ENCODE results near the gene FBXO42.

Gene FBXO42

DNA sequence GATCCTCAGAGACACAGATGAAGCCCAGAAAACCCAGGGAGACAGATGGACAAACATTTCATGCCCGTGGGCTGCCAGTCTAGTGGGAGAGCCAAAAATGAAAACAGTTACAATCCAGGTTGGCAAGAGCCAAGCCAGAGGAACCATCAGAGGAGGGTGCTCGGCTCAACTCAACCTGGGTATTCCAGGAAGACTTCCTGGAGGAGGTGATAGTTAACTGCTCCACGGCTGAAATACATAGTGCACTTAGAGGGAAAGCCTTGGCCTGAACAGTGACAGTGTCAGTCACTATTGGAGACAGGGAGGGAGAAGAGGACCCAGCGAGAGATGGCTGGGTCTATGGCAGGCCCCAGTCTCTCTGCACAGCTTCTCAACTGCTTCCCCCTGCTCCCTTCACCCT, 141.7 kb downstream of the FBXO42 start:
- Histone ChIP-seq H3K4me1 (ENCODE audit: control insufficient read depth, insufficient read depth, low read length) (peaks cover 13% of the 10 kb centered on the region), H3K27me3 (ENCODE audit: control insufficient read depth, insufficient read depth, low read length) (peaks cover 14% of the 10 kb centered on the region), H3K4me2 (ENCODE audit: low read length) (no peak overlapping the region), H3K9ac (ENCODE audit: low read depth, low read length) (no peak overlapping the region), H3K4me3 (ENCODE audit: low read length) (no peak overlapping the region), H3K9me3 (replicated peaks; ENCODE audit: low read length) (no peaks in the 10 kb centered on the region), H3K36me3 (ENCODE audit: insufficient read depth, low read length) (no peaks in the 10 kb centered on the region)

DNA sequence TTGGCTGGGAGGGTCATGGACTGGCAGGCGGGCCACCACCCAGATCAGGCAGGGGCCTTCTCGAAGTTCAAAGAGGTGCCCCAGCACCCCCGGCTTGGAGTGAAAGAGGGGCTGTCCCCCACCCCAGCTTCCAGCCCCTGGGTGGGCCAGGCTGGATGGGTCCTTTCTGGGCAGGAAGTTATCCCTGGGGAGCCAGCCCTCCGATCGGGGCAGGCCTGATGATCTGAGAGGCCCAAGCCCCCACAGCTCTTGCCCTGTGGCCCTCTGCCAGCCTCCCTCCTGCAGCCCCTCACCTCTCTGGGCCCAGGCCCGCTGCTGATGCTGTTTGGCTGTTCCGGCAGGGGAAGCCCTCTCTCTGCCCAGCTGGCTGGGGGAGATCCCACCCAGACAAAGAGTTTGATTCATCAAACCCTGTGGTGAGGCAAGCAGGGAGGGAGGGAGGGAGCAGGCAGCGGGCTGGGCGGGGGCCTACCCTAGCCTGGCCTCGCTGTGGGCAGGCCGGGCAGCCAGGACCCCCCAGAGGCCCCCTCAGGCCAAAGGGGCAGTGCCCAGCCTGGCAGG, 142.4 kb downstream of the FBXO42 start:
- Histone ChIP-seq H3K9ac (ENCODE audit: low read depth, low read length) (no peak overlapping the region), H3K4me3 (ENCODE audit: low read length) (no peak overlapping the region), H3K36me3 (ENCODE audit: insufficient read depth, low read length) (no peaks in the 10 kb centered on the region), H3K9me3 (replicated peaks; ENCODE audit: low read length) (no peaks in the 10 kb centered on the region), H3K4me2 (ENCODE audit: low read length) (no peak overlapping the region), H3K4me1 (ENCODE audit: control insufficient read depth, insufficient read depth, low read length) (peaks cover 13% of the 10 kb centered on the region), H3K27me3 (ENCODE audit: control insufficient read depth, insufficient read depth, low read length) (peaks cover 14% of the 10 kb centered on the region)

DNA sequence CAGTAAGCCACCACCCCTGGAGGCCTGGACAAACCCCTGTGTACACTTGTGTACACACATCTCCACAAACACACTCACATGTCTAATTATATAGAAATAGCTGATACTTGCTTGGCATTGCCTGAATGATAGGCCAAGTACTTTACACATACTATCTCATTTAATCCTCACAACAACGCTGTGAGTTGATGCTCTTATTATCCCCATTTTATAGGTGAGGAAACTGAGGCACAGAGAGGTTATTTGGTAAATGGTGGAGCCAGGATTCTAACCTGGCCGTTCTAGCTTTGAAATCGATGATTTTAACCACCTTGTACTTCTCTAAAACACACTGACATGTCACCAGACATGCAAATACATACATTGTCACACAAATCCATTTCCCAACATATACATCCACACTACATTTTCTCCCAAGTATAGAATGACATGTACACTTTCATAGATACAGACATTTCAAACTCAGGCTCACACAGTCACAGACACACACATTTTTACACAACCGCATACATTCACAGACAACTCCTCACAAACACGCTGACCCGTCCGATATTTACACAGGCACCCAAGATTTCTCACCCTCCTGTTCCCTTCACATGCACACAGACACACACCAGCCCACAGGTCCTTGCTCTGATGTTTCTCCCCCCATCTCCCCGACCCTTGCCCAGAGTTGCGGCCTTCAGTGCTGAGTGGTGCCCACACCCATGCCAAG, 143.0 kb downstream of the FBXO42 start:
- Histone ChIP-seq H3K4me2 (ENCODE audit: low read length) (no peak overlapping the region), H3K4me3 (ENCODE audit: low read length) (no peak overlapping the region), H3K9me3 (replicated peaks; ENCODE audit: low read length) (no peaks in the 10 kb centered on the region), H3K36me3 (ENCODE audit: insufficient read depth, low read length) (no peaks in the 10 kb centered on the region), H3K27me3 (ENCODE audit: control insufficient read depth, insufficient read depth, low read length) (peaks cover 14% of the 10 kb centered on the region), H3K4me1 (ENCODE audit: control insufficient read depth, insufficient read depth, low read length) (peaks cover 13% of the 10 kb centered on the region), H3K9ac (ENCODE audit: low read depth, low read length) (no peak overlapping the region)

DNA sequence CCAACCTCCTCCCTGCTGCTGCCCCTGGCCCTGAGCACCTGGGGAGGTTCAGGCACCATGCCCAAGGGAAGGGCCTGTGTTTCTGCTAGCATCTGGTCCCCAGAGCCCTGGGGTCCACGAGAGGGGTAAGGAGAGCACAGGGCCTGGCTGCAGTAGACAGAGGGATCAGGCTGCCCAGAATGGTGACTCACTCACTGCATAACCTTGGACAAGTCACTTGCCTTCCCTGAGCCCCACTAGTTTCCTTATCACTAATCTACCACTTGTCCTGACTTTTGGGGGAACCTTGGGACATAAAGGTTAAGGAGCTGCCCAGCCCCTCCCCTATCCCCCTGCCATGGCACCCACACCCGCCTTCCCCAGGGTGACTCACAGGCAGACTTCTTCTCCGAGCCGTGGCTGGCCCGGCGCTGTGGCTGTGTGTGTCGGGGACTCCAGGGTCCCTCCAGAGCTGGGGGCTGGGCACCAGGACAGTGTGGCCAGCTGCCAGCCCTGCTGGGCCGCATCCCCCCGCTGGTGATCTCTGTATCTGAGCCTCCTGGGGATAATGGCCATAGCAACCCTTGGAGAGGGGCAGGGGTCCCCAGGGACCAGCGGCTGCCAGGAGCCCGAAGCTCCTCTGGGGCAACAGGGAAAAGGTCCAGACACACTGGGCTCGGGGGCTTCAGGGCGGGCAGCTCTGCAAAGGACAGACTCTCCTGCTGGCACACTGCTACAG, 143.9 kb downstream of the FBXO42 start:
- no peaks in the 10 kb centered on the region for H3K36me3 ChIP-seq (ENCODE audit: insufficient read depth, low read length)
- H3K4me3 ChIP-seq (ENCODE audit: low read length): no peak overlapping the region
- peaks cover 13% of the 10 kb centered on the region for H3K4me1 ChIP-seq (ENCODE audit: control insufficient read depth, insufficient read depth, low read length)
- H3K9ac ChIP-seq (ENCODE audit: low read depth, low read length): no peak overlapping the region
- peaks cover 14% of the 10 kb centered on the region for H3K27me3 ChIP-seq (ENCODE audit: control insufficient read depth, insufficient read depth, low read length)
- H3K9me3 ChIP-seq (replicated peaks; ENCODE audit: low read length): no peaks in the 10 kb centered on the region
- H3K4me2 ChIP-seq (ENCODE audit: low read length): no peak overlapping the region

GRCh38 chr1:16207318-16208269, 144.7 kb downstream of the FBXO42 start:
- Histone ChIP-seq H3K4me2 (ENCODE audit: low read length) (peak overlapping the region; percentile 78), H3K9me3 (replicated peaks; ENCODE audit: low read length) (no peaks in the 10 kb centered on the region), H3K36me3 (ENCODE audit: insufficient read depth, low read length) (no peaks in the 10 kb centered on the region), H3K4me1 (ENCODE audit: control insufficient read depth, insufficient read depth, low read length) (peaks cover 13% of the 10 kb centered on the region), H3K9ac (ENCODE audit: low read depth, low read length) (peak overlapping the region; percentile 64), H3K27me3 (ENCODE audit: control insufficient read depth, insufficient read depth, low read length) (peaks cover 9% of the 10 kb centered on the region), H3K4me3 (ENCODE audit: low read length) (peak overlapping the region; percentile 65)

DNA sequence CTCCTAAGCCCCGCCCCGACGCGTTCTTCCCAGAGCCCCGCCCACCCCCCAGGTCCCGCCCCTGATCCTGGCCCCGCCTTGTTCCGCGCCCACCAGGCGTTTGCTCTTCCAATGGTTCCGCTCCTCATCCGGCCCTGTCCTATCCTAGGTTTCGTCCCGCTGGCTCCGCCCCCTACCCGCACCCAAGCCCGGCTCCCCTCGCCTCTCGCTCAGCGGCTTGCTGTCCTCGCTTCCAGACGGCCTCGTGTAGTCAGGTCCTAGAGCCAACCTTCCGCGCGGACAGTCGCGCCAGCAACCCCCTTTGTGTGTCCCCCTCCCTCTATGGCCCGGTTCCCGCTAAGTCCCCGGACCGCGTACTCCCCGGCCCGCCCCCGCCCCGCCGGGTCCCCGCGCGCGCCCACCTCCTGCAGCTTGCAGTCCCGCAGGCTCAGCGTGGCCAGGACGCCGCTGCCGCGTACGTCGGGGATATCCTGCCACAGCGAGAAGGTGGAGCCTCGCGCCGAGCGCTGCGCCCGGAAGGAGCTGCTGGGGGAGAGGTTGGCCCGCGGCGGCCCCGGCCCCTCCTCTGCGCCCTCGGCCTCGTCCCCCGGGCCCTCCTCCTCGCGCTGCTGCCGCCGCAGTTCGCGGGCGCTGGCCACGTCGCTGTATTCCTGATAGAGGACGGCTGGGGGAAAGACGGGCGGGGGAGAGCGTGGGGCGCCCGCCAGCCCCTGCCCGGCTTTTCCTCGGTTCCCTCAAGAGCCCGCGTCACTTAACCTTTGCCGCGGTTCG, 145.5 kb downstream of the FBXO42 start:
- Histone ChIP-seq H3K4me2 (ENCODE audit: low read length) (peak overlapping the region; percentile 89), H3K4me1 (ENCODE audit: control insufficient read depth, insufficient read depth, low read length) (peaks cover 13% of the 10 kb centered on the region), H3K9ac (ENCODE audit: low read depth, low read length) (peak overlapping the region; percentile 74), H3K9me3 (replicated peaks; ENCODE audit: low read length) (no peaks in the 10 kb centered on the region), H3K4me3 (ENCODE audit: low read length) (peak overlapping the region; percentile 72), H3K36me3 (ENCODE audit: insufficient read depth, low read length) (no peaks in the 10 kb centered on the region), H3K27me3 (ENCODE audit: control insufficient read depth, insufficient read depth, low read length) (peaks cover under 1% of the 10 kb centered on the region)

GRCh38 chr1:16205891-16206546, 146.3 kb downstream of the FBXO42 start:
- Histone ChIP-seq H3K36me3 (ENCODE audit: insufficient read depth, low read length) (no peaks in the 10 kb centered on the region), H3K9me3 (replicated peaks; ENCODE audit: low read length) (no peaks in the 10 kb centered on the region), H3K27me3 (ENCODE audit: control insufficient read depth, insufficient read depth, low read length) (no peaks in the 10 kb centered on the region), H3K4me1 (ENCODE audit: control insufficient read depth, insufficient read depth, low read length) (peaks cover 13% of the 10 kb centered on the region), H3K4me3 (ENCODE audit: low read length) (peak overlapping the region; percentile 72), H3K9ac (ENCODE audit: low read depth, low read length) (peak overlapping the region; percentile 74), H3K4me2 (ENCODE audit: low read length) (peak overlapping the region; percentile 89)

DNA sequence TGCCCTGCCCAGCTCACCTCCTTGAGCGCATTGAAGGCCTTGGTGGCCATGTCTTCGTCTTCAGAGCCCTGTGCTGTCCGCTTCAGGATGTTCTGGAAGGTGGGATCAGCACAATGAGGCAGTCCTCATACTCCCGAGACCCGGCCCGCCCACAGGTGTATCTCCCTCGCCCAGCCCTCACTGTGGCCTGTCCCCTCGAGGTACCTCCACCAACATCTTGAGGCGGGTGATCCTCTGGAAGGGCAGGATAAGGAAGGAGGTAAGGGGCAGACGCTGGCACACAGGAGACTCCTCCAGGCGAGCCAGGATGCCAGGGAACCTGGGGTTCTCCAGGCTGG, 147.0 kb downstream of the FBXO42 start:
- Histone ChIP-seq H3K27me3 (ENCODE audit: control insufficient read depth, insufficient read depth, low read length) (no peaks in the 10 kb centered on the region), H3K4me1 (ENCODE audit: control insufficient read depth, insufficient read depth, low read length) (peaks cover 13% of the 10 kb centered on the region), H3K9me3 (replicated peaks; ENCODE audit: low read length) (no peaks in the 10 kb centered on the region), H3K9ac (ENCODE audit: low read depth, low read length) (no peak overlapping the region), H3K4me2 (ENCODE audit: low read length) (no peak overlapping the region), H3K36me3 (ENCODE audit: insufficient read depth, low read length) (no peaks in the 10 kb centered on the region), H3K4me3 (ENCODE audit: low read length) (no peak overlapping the region)

DNA sequence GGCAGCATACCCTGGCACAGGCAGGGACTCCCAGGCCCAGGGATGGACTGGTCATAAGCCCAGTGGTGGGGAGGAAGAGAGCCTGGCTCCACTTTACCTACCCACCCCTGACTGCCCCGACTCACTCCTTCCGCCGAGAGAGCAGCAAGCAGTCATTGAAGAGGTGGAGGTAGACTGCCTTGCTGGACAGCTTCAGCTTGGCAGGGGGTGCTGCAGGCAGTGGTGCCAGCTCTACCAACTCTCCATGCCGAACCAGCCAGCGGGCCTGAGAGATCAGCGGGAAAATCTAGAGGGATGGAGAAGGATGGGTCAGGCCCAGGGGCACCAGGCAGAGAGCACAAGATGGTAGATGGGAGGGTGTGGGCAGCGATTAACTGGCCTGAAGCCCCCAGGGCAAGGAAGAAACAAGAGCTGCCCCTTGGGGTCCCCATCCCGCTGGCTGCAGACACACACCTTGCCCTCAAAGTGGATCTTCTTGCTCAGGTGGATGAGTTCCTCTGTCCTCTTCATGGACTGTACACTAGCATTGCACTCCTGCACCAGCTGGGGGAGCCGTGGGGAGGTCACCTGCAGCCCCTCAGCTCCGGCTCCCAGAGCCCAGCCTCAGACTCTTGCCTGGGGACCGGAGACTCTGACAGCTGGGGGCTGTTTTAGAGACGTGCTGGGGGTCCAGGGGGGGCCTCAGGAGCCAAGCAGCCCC, 147.5 kb downstream of the FBXO42 start:
- Histone ChIP-seq H3K4me1 (ENCODE audit: control insufficient read depth, insufficient read depth, low read length) (peaks cover 13% of the 10 kb centered on the region), H3K4me2 (ENCODE audit: low read length) (no peak overlapping the region)

DNA sequence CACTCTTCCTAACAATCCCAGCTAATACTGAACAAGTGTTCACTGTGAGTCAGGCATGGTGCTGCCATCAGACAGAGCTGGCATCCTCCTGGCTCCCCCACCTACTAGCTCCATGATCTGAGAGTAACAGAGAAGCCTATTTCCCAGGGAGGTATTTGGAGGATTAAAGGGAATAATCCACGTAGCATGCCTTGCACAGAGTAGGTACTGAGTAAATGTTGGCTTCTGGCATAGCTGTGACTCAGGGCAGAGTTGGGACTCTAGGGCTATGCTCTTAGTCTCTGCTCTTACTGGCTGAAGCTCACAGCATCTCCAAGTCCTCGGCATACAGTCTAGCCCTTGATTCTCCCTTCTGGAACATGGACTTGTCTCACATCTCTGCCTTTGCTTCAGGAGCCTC, 148.1 kb downstream of the FBXO42 start:
- Histone ChIP-seq H3K4me2 (ENCODE audit: low read length) (no peak overlapping the region), H3K9ac (ENCODE audit: low read depth, low read length) (no peak overlapping the region), H3K4me3 (ENCODE audit: low read length) (no peak overlapping the region), H3K27me3 (ENCODE audit: control insufficient read depth, insufficient read depth, low read length) (no peaks in the 10 kb centered on the region), H3K4me1 (ENCODE audit: control insufficient read depth, insufficient read depth, low read length) (peaks cover 13% of the 10 kb centered on the region), H3K36me3 (ENCODE audit: insufficient read depth, low read length) (no peaks in the 10 kb centered on the region), H3K9me3 (replicated peaks; ENCODE audit: low read length) (no peaks in the 10 kb centered on the region)

More for the DNA sequence above, 147.5 kb downstream of the FBXO42 start:
- H3K4me3 ChIP-seq (ENCODE audit: low read length): no peak overlapping the region
- H3K9me3 ChIP-seq (replicated peaks; ENCODE audit: low read length): no peaks in the 10 kb centered on the region
- no peaks in the 10 kb centered on the region for H3K27me3 ChIP-seq (ENCODE audit: control insufficient read depth, insufficient read depth, low read length)
- no peaks in the 10 kb centered on the region for H3K36me3 ChIP-seq (ENCODE audit: insufficient read depth, low read length)
- no peak overlapping the region for H3K9ac ChIP-seq (ENCODE audit: low read depth, low read length)
